H9 (cell line): Measurements from ENCODE around the gene PNPLA6. TPM values are rescaled to one million over a fixed set of nuclear protein-coding genes. Genes with fewer than 3 reads are reported as not detected.

Experiments used
- DNase-seq: peaks from one replicate; pipeline ENCODE4 v3.0.0-alpha.2; 2017
- H2AFZ ChIP-seq: one replicate; pipeline ENCODE4 v1.6.1; 2013; ENCODE audit warnings: mild to moderate bottlenecking, low read length, control low read depth, moderate library complexity
- H2AK5ac ChIP-seq: 2 replicates; pipeline ENCODE4 v1.6.1; 2013; ENCODE audit warnings: low read length, control low read depth, mixed read lengths; ENCODE audit not compliant: insufficient read length
- H2BK120ac ChIP-seq: one replicate; pipeline ENCODE4 v1.6.1; 2013; ENCODE audit warnings: low read depth, mild to moderate bottlenecking, low read length, control low read depth, inconsistent platforms; ENCODE audit not compliant: poor library complexity, severe bottlenecking
- H2BK12ac ChIP-seq: 2 replicates; pipeline ENCODE4 v1.6.1; 2013; ENCODE audit warnings: low read length, control low read depth, mixed read lengths, low read depth; ENCODE audit not compliant: insufficient read length
- H2BK15ac ChIP-seq: 2 replicates; pipeline ENCODE4 v1.6.1; 2013; ENCODE audit warnings: low read depth, low read length, control low read depth
- H2BK20ac ChIP-seq: one replicate; pipeline ENCODE4 v1.6.1; 2013; ENCODE audit warnings: low read depth, mild to moderate bottlenecking, low read length, control low read depth, inconsistent platforms; ENCODE audit not compliant: poor library complexity, severe bottlenecking
- H2BK5ac ChIP-seq: 2 replicates; pipeline ENCODE4 v1.6.1; 2013; ENCODE audit warnings: low read length, control low read depth, mixed read lengths; ENCODE audit not compliant: insufficient read length
- H3K14ac ChIP-seq: 2 replicates; pipeline ENCODE4 v1.6.1; 2013; ENCODE audit warnings: low read length, control low read depth; ENCODE audit not compliant: insufficient read depth
- H3K18ac ChIP-seq: 2 replicates; pipeline ENCODE4 v1.6.1; 2013; ENCODE audit warnings: low read depth, mild to moderate bottlenecking, mixed read lengths, low read length, control low read depth; ENCODE audit not compliant: insufficient read length
- H3K23ac ChIP-seq: 2 replicates; pipeline ENCODE4 v1.6.1; 2013; ENCODE audit warnings: low read length, control low read depth, mixed read lengths, low read depth; ENCODE audit not compliant: insufficient read length
- H3K23me2 ChIP-seq: 2 replicates; pipeline ENCODE4 v1.6.1; 2013; ENCODE audit warnings: low read depth, mild to moderate bottlenecking, mixed read lengths, low read length, control low read depth; ENCODE audit not compliant: insufficient read length, poor library complexity, severe bottlenecking
- H3K27ac ChIP-seq: 2 replicates; pipeline ENCODE4 v1.5.1; 2013; ENCODE audit warnings: low read length, control low read depth, mixed read lengths, low read depth; ENCODE audit not compliant: insufficient read length
- H3K27me3 ChIP-seq: 2 replicates; pipeline ENCODE4 v1.6.1; 2013; ENCODE audit warnings: low read length, control low read depth, inconsistent platforms; ENCODE audit not compliant: insufficient read depth
- H3K4ac ChIP-seq: 2 replicates; pipeline ENCODE4 v1.6.1; 2013; ENCODE audit warnings: low read depth, mild to moderate bottlenecking, control low read depth, inconsistent platforms, low read length, moderate library complexity
- H3K4me1 ChIP-seq: 2 replicates; pipeline ENCODE4 v1.6.1; 2013; ENCODE audit warnings: low read length, control low read depth, inconsistent platforms; ENCODE audit not compliant: insufficient read depth
- H3K4me2 ChIP-seq: 2 replicates; pipeline ENCODE4 v1.6.1; 2013; ENCODE audit warnings: low read length, control low read depth, mixed read lengths; ENCODE audit not compliant: insufficient read length, insufficient read depth
- H3K56ac ChIP-seq: 2 replicates; pipeline ENCODE4 v1.6.1; 2013; ENCODE audit warnings: low read depth, mild to moderate bottlenecking, mixed read lengths, low read length, control low read depth; ENCODE audit not compliant: insufficient read length
- H3K79me1 ChIP-seq: 2 replicates; pipeline ENCODE4 v1.6.1; 2013; ENCODE audit warnings: low read depth, mild to moderate bottlenecking, moderate library complexity, low read length, control low read depth, inconsistent platforms; ENCODE audit not compliant: insufficient read depth, poor library complexity, severe bottlenecking
- H3K79me2 ChIP-seq: 2 replicates; pipeline ENCODE4 v1.6.1; 2013; ENCODE audit warnings: low read length, control low read depth, inconsistent platforms; ENCODE audit not compliant: insufficient read depth
- H3K9ac ChIP-seq: 2 replicates; pipeline ENCODE4 v1.6.1; 2013; ENCODE audit warnings: low read length, control low read depth, mixed read lengths; ENCODE audit not compliant: insufficient read length; ENCODE audit errors: extremely low read depth
- H3K9me3 ChIP-seq: one replicate; pipeline ENCODE4 v1.6.1; 2013; ENCODE audit warnings: low read depth, low read length, inconsistent platforms; ENCODE audit not compliant: control insufficient read depth
- H3T11ph ChIP-seq: one replicate; pipeline ENCODE4 v1.6.1; 2013; ENCODE audit warnings: mild to moderate bottlenecking, low read length, control low read depth, inconsistent platforms
- H4K20me1 ChIP-seq: one replicate; pipeline ENCODE4 v1.6.1; 2013; ENCODE audit not compliant: control insufficient read depth, insufficient read length, insufficient read depth
- H4K5ac ChIP-seq: 2 replicates; pipeline ENCODE4 v1.6.1; 2013; ENCODE audit warnings: low read depth, mild to moderate bottlenecking, mixed read lengths, low read length, control low read depth; ENCODE audit not compliant: insufficient read length
- H4K8ac ChIP-seq: replicated peaks from 2 replicates; pipeline ENCODE4 v1.6.1; 2013; ENCODE audit warnings: low read length, control low read depth, mixed read lengths, low read depth; ENCODE audit not compliant: insufficient read length
- H4K91ac ChIP-seq: 2 replicates; pipeline ENCODE4 v1.6.1; 2013; ENCODE audit warnings: low read depth, mild to moderate bottlenecking, moderate library complexity, mixed read lengths, low read length, control low read depth; ENCODE audit not compliant: insufficient read length
- H3K27ac Mint-ChIP-seq, 3 experiments: 2 replicates in 2 of 3; 3 replicates in 1 of 3; pipeline ENCODE4 v1.8.0; 2020 to 2021; ENCODE audit warnings: mixed read lengths in 3 of 3, mild to moderate bottlenecking in 1 of 3, moderate library complexity in 1 of 3
- H3K27me3 Mint-ChIP-seq: 2 replicates; pipeline ENCODE4 v1.8.0; 2021; ENCODE audit warnings: low read depth, mild to moderate bottlenecking, moderate library complexity, mixed read lengths
- H3K36me3 Mint-ChIP-seq, 3 experiments: 2 replicates in 2 of 3; 3 replicates in 1 of 3; pipeline ENCODE4 v1.8.0; 2020 to 2021; ENCODE audit warnings: low read depth in 3 of 3, mixed read lengths in 3 of 3; ENCODE audit not compliant: insufficient read depth in 1 of 3
- H3K4me1 Mint-ChIP-seq, 2 experiments: 2 replicates each; pipeline ENCODE4 v1.8.0; 2020; ENCODE audit warnings: mixed read lengths in 2 of 2
- H3K4me3 Mint-ChIP-seq, 2 experiments: 2 replicates in 1 of 2; 3 replicates in 1 of 2; pipeline ENCODE4 v1.8.0; 2020 to 2021; ENCODE audit warnings: mild to moderate bottlenecking in 2 of 2, mixed read lengths in 2 of 2, moderate library complexity in 1 of 2
- H3K9me3 Mint-ChIP-seq, 2 experiments: 2 replicates in 1 of 2; 3 replicates in 1 of 2; pipeline ENCODE4 v1.8.0; 2020; ENCODE audit warnings: mild to moderate bottlenecking in 2 of 2, mixed read lengths in 2 of 2, moderate library complexity in 1 of 2
- WGBS: extraction: QIAGEN DNeasy Blood & Tissue Kit; methylation state at CpG from one replicate; pipeline ENCODE4 v1.1.7; 2013; ENCODE audit warnings: missing lambda C conversion rate, low lambda C conversion rate, mixed read lengths; ENCODE audit not compliant: insufficient read length; ENCODE audit errors: extremely low coverage; 5-methylcytosine and 5-hydroxymethylcytosine counted together
- total RNA-seq: library from RNA; stranded (reverse); gene quantifications from 2 replicates; pipeline ENCODE4 v1.2.1, GENCODE V29; 2021
- TF ChIP-seq, protein P1 (sequence below): fragments of 200-600 bp; sonication (generic); conservative IDR thresholded peaks from 3 replicates; pipeline ENCODE4 v1.8.0; 2021; ENCODE audit warnings: antibody characterized with exemption, mild to moderate bottlenecking

The PNPLA6 gene
- total RNA-seq, 1 experiment from 2014 or later = 130 TPM

DNA sequence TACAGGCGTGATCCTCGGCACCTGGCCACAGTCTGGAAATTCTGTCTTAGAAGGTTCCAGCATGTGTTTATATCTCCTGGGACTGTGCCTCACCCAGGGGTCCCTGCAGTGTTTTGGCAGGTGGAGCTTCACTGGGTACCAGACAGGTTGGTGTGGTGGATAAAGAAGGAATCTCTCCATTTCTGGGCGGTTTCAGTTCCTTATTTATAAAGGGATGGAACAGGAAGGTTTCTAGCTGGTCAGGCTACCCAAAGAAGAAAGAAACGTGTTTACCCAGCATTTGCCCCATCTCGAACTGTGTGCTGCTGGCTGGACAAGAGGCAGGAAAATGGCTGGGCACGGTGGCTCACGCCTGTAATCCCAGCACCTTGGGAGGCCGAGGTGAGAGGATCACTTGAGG, 9.8 kb downstream of the PNPLA6 start:
- H3K23me2 ChIP-seq = no peaks in the 10 kb centered on the region
- peaks cover 2% of the 10 kb centered on the region for H4K20me1 ChIP-seq
- no peak overlapping the region for H3K4me2 ChIP-seq
- no peak overlapping the region for H3K9ac ChIP-seq
- no peak overlapping the region for H2BK5ac ChIP-seq
- no peak overlapping the region for H4K91ac ChIP-seq
- no peaks in the 10 kb centered on the region for H3K4me1 ChIP-seq
- H2BK120ac ChIP-seq = no peak overlapping the region
- no peak overlapping the region for H2BK12ac ChIP-seq
- no peaks in the 10 kb centered on the region for H3K79me1 ChIP-seq
- no peak overlapping the region for H3T11ph ChIP-seq
- no peak overlapping the region for H2AFZ ChIP-seq
- no peak overlapping the region for H3K14ac ChIP-seq
- H3K4me3 Mint-ChIP-seq = no peak overlapping the region
- DNase-seq = no peak
- H3K9me3 Mint-ChIP-seq = no peaks in the 10 kb centered on the region
- H3K4me1 Mint-ChIP-seq = no peaks in the 10 kb centered on the region
- H4K8ac ChIP-seq = no peak overlapping the region
- no peaks in the 10 kb centered on the region for H3K27me3 Mint-ChIP-seq
- H2BK20ac ChIP-seq = no peak overlapping the region
- no peak overlapping the region for H3K23ac ChIP-seq
- no peak overlapping the region for H3K27ac ChIP-seq
- H3K4ac ChIP-seq = no peak overlapping the region
- no peak overlapping the region for H2BK15ac ChIP-seq
- H2AK5ac ChIP-seq = no peak overlapping the region
- no peaks in the 10 kb centered on the region for H3K79me2 ChIP-seq
- no peak overlapping the region for H3K27ac Mint-ChIP-seq
- H3K36me3 Mint-ChIP-seq = peaks cover 8 to 35% (median 27%) of the 10 kb centered on the region in 3 experiments; a peak in 6 of 7 replicates
- no peaks in the 10 kb centered on the region for H3K9me3 ChIP-seq
- no peak overlapping the region for H4K5ac ChIP-seq
- WGBS = no CpG with 5 or more reads among the region's 8 CpGs
- TF ChIP-seq, protein P1, sequence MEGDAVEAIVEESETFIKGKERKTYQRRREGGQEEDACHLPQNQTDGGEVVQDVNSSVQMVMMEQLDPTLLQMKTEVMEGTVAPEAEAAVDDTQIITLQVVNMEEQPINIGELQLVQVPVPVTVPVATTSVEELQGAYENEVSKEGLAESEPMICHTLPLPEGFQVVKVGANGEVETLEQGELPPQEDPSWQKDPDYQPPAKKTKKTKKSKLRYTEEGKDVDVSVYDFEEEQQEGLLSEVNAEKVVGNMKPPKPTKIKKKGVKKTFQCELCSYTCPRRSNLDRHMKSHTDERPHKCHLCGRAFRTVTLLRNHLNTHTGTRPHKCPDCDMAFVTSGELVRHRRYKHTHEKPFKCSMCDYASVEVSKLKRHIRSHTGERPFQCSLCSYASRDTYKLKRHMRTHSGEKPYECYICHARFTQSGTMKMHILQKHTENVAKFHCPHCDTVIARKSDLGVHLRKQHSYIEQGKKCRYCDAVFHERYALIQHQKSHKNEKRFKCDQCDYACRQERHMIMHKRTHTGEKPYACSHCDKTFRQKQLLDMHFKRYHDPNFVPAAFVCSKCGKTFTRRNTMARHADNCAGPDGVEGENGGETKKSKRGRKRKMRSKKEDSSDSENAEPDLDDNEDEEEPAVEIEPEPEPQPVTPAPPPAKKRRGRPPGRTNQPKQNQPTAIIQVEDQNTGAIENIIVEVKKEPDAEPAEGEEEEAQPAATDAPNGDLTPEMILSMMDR = no peak
- no peak overlapping the region for H3K56ac ChIP-seq
- no peaks in the 10 kb centered on the region for H3K27me3 ChIP-seq
- H3K18ac ChIP-seq = no peak overlapping the region
